BJ (cell line): ENCODE results near the gene GFOD2. TPM values are rescaled to one million over a fixed set of nuclear protein-coding genes. Genes with fewer than 3 reads are reported as not detected.

Experiments used
- CTCF ChIA-PET: fragments of 350-600 bp; formaldehyde crosslinking; extraction: SDS; loops from one replicate; lab custom pipeline; 2021; ENCODE audit warnings: antibody characterized with exemption, inconsistent platforms; lab: Yijun Ruan, JAX
- POLR2A ChIA-PET: fragments of 300-600 bp; sonication (Branson Sonifier 250); formaldehyde crosslinking; extraction: SDS; loops from one replicate; lab custom pipeline; 2021; ENCODE audit warnings: antibody characterized with exemption; lab: Charles Lee
- DNase-seq: peaks from one replicate; pipeline ENCODE4 v3.0.0-alpha.2; 2011; ENCODE audit warnings: low read depth
- H3K27me3 ChIP-seq: 2 replicates; pipeline ENCODE4 v1.6.0; 2011; ENCODE audit warnings: low read length; ENCODE audit not compliant: control insufficient read depth, insufficient read depth
- H3K36me3 ChIP-seq: 2 replicates; pipeline ENCODE4 v1.5.1; 2011; ENCODE audit warnings: low read length; ENCODE audit not compliant: control insufficient read depth, insufficient read depth
- H3K4me3 ChIP-seq: 2 replicates; pipeline ENCODE4 v1.5.1; 2011; ENCODE audit warnings: low read depth, mild to moderate bottlenecking, control low read depth, low read length
- CTCF ChIP-seq: IDR thresholded peaks from 2 replicates; pipeline ENCODE4 v1.5.1; 2011; ENCODE audit warnings: low read depth, mild to moderate bottlenecking, control low read depth, inconsistent platforms, low read length, moderate library complexity; ENCODE audit not compliant: insufficient read depth
- polyA plus RNA-seq: library from polyadenylated mRNA; depleted of rRNA; stranded (reverse); fragments of >200 nt; gene quantifications from 2 replicates; pipeline ENCODE4 v1.2.3, GENCODE V29; 2011

The GFOD2 gene
- polyA plus RNA-seq, 1 experiment: 13.6 TPM

- CTCF ChIA-PET: interaction anchor here (1.1 to 4.3 kb wide), 5 partner anchors 10 to 137 kb away, joined by 3 to 24 read pairs (median 6); partner anchors contain the start of gene CARMIL2
- POLR2A ChIA-PET: no interaction called here
- DNase-seq: no peak
- no peak for TF ChIP-seq CTCF
- H3K27me3 ChIP-seq: no peaks in the 10 kb centered on the region
- H3K36me3 ChIP-seq: peaks cover 10% of the 10 kb centered on the region
- H3K4me3 ChIP-seq: no peak overlapping the region
Observed at GRCh38 chr16:67657751-67658518, 61.2 kb downstream of the GFOD2 start.

GRCh38 chr16:67657017-67657608 is 62.0 kb downstream of the GFOD2 start:
- no peak for DNase-seq
- no peak for TF ChIP-seq CTCF
- POLR2A ChIA-PET: no interaction called here
- Histone ChIP-seq H3K4me3 (no peak overlapping the region), H3K36me3 (peaks cover 7% of the 10 kb centered on the region), H3K27me3 (peaks cover 2% of the 10 kb centered on the region)
- CTCF ChIA-PET: interaction anchor here (0.8 to 4.3 kb wide), 5 partner anchors 9 to 136 kb away, joined by 3 to 24 read pairs (median 6); partner anchors contain the start of gene CARMIL2

GRCh38 chr16:67656344-67657016 is 62.6 kb downstream of the GFOD2 start:
- Histone ChIP-seq H3K4me3 (no peak overlapping the region), H3K27me3 (peaks cover 2% of the 10 kb centered on the region), H3K36me3 (peaks cover 7% of the 10 kb centered on the region)
- no peak for TF ChIP-seq CTCF
- ChIA-PET POLR2A (no interaction called here), CTCF (interaction anchor here (0.6 to 4.3 kb wide), 5 partner anchors 10 to 411 kb away, joined by 3 to 24 read pairs (median 3); no protein-coding TSS in a partner anchor)
- no peak for DNase-seq

- Histone ChIP-seq H3K27me3 (peaks cover 9% of the 10 kb centered on the region), H3K36me3 (peaks cover 7% of the 10 kb centered on the region), H3K4me3 (no peak overlapping the region)
- ChIA-PET POLR2A (no interaction called here), CTCF (interaction anchor here (1.4 to 4.3 kb wide), 2 partner anchors 13 to 134 kb away, joined by 3 to 24 read pairs; no protein-coding TSS in a partner anchor)
- no peak for TF ChIP-seq CTCF
- no peak for DNase-seq
Observed at GRCh38 chr16:67655363-67655762, 63.8 kb downstream of the GFOD2 start.
